Forelimb muscle (tissue), 1 donor: Measurements from ENCODE around the gene DPYSL5. TPM values are rescaled to one million over a fixed set of nuclear protein-coding genes. Genes with fewer than 3 reads are reported as not detected.

Experiments used
- DNase-seq: peaks from one replicate; pipeline ENCODE4 v3.0.0-alpha.2; 2013; ENCODE audit warnings: low read depth
- polyA plus RNA-seq: library from polyadenylated mRNA; unstranded; fragments of 120-200 nt; gene quantifications from one replicate; pipeline ENCODE4 v1.2.1, GENCODE V29; 2013; ENCODE audit not compliant: insufficient read length

Gene DPYSL5
- polyA plus RNA-seq, 1 donor: 19.1 TPM

GRCh38 chr2:26968001-26968400, 120.1 kb downstream of the DPYSL5 start:
- DNase-seq: no peak

- DNase-seq: no peak
Measured at GRCh38 chr2:26969077-26969844, 121.3 kb downstream of the DPYSL5 start.

GRCh38 chr2:26970244-26970927, 122.5 kb downstream of the DPYSL5 start, which contains the start of gene MAPRE3:
MAPRE3 (plus strand) TSS chr2:26970637; CDS start chr2:27022219, 51,582 bp downstream.
- DNase-seq: no peak

- DNase-seq: no peak
Measured at GRCh38 chr2:26970928-26971627, 123.1 kb downstream of the DPYSL5 start.

- no peak for DNase-seq
Measured at GRCh38 chr2:26971911-26972786, 124.2 kb downstream of the DPYSL5 start.

- DNase-seq: no peak
Measured at GRCh38 chr2:26974352-26974751, 126.4 kb downstream of the DPYSL5 start.

- no peak for DNase-seq
Measured at GRCh38 chr2:26975102-26975501, 127.2 kb downstream of the DPYSL5 start.

- DNase-seq: no peak
Measured at GRCh38 chr2:26975656-26976055, 127.7 kb downstream of the DPYSL5 start.

GRCh38 chr2:26976237-26976636, 128.3 kb downstream of the DPYSL5 start:
- no peak for DNase-seq

GRCh38 chr2:26977012-26977411, 129.1 kb downstream of the DPYSL5 start:
- no peak for DNase-seq

GRCh38 chr2:26978061-26978596, 130.2 kb downstream of the DPYSL5 start:
- no peak for DNase-seq

- DNase-seq: no peak
Measured at GRCh38 chr2:26979741-26980140, 131.8 kb downstream of the DPYSL5 start.

- no peak for DNase-seq
Measured at GRCh38 chr2:26980971-26981370, 133.0 kb downstream of the DPYSL5 start.

- no peak for DNase-seq
Measured at GRCh38 chr2:26982102-26982742, 134.3 kb downstream of the DPYSL5 start.

- no peak for DNase-seq
Measured at GRCh38 chr2:26983746-26984145, 135.8 kb downstream of the DPYSL5 start.

GRCh38 chr2:26985807-26986206, 137.9 kb downstream of the DPYSL5 start:
- DNase-seq: no peak

GRCh38 chr2:26986576-26986975, 138.6 kb downstream of the DPYSL5 start:
- DNase-seq: no peak

- DNase-seq: no peak
Measured at GRCh38 chr2:26988058-26988860, 140.3 kb downstream of the DPYSL5 start.

- no peak for DNase-seq
Measured at GRCh38 chr2:26989156-26989555, 141.2 kb downstream of the DPYSL5 start.

GRCh38 chr2:26991717-26992116, 143.8 kb downstream of the DPYSL5 start:
- DNase-seq: no peak
